Inferior parietal cortex (tissue), 1 donor: Measurements from ENCODE around the gene OR8D1.
"Not testable (repeated sequence)": the region's sequence is repeated elsewhere in the genome, so short reads cannot be mapped to it uniquely, and the experiment has no call there.

Experiments used
- DNase-seq: peaks from one replicate; pipeline ENCODE4 v3.0.0-alpha.2; 2016; ENCODE audit errors: extremely low spot score

Gene OR8D1

DNA sequence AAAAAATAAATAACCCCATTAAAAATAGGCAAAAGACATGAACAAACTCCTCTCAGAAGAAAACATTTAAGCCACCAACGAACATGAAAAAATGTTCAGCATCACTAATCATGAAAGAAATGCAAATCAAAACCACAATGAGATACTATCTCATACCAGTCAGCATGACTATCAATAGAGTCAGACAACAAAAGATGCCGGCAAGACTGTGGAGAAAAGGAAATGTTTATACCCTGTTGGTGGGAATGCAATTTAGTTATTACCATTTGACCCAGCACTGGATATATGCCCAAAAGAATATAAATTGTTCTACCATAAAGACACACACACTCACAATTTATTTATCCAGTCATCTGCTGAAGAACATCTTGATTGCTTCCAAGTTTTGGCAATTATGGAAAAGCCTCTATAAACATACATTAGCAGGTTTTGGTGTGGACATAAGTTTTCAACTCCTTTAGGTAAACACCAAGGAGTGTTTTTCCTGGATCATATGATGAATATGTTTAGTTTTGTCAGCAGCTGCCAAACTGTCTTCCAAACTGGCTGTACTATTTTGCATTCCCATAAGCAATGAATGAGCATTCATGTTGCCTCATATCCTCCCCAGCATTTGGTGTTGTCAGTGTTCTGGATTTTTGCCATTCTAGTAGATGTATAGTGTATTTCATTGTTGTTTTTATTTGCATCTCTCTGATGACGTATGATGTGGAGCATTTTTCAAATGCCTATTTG lies 28.0 kb downstream of the OR8D1 start:
- no peak for DNase-seq

DNA sequence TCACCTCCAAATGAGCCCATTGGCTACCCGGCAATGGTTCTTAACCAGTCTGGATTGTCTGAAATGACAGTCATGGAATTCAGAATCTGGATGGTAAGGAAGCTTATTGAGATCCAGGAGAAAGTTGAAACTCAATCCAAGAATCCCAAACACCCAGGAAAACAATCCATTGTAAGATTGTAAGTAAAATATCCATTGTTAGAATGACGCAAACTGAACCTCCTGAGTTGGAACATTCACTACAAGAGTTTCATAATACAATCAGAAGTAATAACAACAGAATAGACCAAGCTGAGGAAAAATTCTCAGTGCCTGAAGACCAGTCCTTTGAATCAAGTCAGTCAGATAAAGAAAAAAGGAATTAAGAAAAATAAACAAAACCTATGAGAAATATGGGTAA lies 35.5 kb downstream of the OR8D1 start:
- no peak for DNase-seq

GRCh38 chr11:124277804-124278203 lies 35.9 kb downstream of the OR8D1 start:
- no peak for DNase-seq

- DNase-seq = no peak
These were observed 36.5 kb downstream of the OR8D1 start for GRCh38 chr11:124277207-124277606.

GRCh38 chr11:124276081-124276480 lies 37.7 kb downstream of the OR8D1 start:
- DNase-seq = no peak

DNA sequence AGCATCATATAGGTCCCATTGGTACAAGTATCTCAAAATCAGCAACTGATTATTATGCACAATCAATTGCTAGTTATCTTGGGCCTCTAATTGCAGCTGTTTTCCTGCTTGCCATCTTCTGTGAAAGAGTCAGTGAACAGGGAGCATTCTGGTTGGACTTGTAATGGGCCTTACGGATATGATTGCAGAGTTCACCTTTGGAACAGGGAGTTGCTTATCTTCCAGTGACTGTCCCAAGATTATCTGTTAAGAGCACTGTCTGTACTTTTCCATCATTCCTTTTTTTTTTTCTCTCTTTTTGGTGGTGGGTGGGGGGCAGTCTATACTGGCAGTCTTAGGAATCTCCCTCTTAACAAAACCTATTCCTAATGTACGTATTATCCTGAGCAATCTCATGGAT lies 39.7 kb downstream of the OR8D1 start:
- DNase-seq = no peak

GRCh38 chr11:124270886-124271285 lies 42.9 kb downstream of the OR8D1 start:
- not testable (repeated sequence) for DNase-seq

DNA sequence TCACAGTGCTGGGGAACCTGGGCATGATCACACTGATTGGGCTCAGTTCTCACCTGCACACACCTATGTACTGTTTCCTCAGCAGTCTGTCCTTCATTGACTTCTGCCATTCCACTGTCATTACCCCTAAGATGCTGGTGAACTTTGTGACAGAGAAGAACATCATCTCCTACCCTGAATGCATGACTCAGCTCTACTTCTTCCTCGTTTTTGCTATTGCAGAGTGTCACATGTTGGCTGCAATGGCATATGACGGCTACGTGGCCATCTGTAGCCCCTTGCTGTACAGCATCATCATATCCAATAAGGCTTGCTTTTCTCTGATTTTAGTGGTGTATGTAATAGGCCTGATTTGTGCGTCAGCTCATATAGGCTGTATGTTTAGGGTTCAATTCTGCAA lies 48.7 kb downstream of the OR8D1 start:
- not testable (repeated sequence) for DNase-seq

- no peak for DNase-seq
These were observed 57.7 kb downstream of the OR8D1 start, which contains the start of gene OR8G5 for GRCh38 chr11:124256076-124256475. TSS of gene OR8G5 (plus strand) at chr11:124256376. CDS start at chr11:124264932, 8,556 bp downstream.
